HG03442 (cell line): ENCODE results near the gene ATM.
"Not testable (repeated sequence)": the region's sequence is repeated elsewhere in the genome, so short reads cannot be mapped to it uniquely, and the experiment has no call there.

Source experiments
- ATAC-seq: cut with Tn5 transposase; IDR thresholded peaks from one replicate; pipeline ENCODE4 v1.9.1; 2021; ENCODE audit warnings: mild to moderate bottlenecking, moderate library complexity; ENCODE audit not compliant: unreplicated experiment

Gene ATM

GRCh38 chr11:108221911-108222573 lies 825 bp upstream of the ATM start:
- peak; percentile 1 for ATAC-seq

DNA sequence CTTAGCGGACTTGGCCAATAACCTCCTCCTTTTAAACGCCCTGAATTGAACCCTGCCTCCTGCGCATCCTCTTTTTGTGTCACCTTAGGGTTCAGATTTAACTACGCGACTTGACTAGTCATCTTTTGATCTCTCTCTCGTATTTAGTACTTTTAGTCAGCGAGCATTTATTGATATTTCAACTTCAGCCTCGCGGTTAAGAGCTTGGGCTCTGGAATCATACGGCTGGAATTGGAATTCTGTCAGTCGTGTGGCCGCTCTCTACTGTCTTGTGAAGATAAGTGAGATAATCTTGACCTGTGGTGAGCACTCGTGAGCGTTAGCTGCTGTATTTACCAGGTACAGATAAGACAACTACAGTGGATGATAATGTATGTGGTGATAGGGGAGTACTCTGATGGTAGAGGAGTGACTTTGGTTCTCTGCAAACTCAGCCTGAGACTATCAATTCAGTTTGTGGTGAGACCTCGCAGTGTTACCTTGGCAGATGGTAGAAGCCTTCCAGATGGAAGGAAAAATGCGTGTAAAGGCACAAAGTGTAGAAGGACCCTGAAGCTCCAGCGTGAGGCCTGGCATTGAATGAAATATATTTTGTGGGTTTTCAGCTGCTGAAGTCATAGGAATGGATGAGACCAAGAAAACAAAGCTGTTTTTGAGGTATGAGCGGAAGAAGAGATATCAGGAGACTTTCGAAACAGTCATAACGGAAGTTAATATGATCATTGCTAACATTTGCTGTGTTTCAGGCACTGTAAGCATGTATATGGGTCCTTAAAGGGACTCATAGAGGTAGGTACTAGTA lies 682 bp downstream of the ATM start:
- peak; percentile 21 for ATAC-seq

DNA sequence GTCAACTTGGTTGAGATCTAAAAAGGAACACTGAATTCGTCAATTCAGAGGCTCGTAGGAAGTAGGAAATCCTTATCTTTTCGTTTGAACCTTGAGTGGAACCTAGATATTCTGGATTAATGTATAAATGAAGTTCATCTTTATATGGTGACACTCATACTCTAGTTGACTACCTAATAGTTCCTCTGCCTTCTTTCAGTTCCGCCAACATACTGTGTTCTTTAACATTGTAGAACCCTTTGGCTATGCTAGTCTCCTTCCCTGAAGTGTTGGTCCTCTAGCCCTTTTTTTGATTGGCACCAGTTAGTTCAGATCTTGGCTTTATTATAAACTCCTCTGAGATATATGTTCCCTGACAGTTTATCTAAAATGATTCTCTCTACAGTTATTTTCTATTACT lies 1.5 kb downstream of the ATM start:
- ATAC-seq: no peak

DNA sequence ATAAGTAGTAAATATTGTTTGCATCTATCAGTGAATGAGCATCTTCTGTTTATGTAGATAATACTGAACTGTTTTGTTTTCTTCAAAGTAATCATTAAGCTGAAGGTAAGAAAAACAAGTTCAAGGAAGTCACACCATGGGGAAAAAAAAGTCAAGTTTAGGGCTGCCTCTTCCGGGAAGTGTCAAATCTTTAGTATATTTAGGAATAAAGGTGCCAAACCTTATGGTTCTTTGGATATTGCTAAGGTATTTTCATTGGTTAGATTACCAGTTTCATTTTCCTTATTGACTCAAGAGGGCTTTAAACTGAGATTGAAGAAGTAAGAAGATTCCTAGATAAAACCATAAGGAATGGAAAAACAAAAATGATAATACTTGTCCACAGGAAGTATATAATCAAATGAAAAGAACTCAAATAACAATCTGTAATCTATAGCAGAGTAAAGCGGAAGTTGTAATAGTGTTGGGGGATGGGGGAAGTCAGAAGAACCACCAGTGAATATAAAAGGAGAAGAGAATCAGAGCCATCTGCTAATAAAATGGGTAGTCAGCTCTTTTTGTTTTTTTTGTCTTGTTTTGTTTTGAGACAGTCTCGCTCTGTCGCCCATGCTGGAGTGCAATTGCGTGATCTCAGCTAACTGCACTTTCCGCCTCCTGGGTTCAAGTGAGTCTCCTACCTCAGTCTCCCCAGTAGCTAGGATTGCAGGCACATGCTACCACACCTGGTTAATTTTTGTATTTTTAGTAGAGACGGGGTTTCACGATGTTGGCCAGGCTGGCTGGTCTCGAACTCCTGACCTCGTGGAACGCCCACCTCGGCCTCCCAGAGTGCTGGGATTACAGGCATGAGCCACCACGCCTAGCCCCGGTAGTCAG lies 2.3 kb downstream of the ATM start:
- ATAC-seq: no peak

- ATAC-seq: no peak
Observed at GRCh38 chr11:108226036-108226435, 3.2 kb downstream of the ATM start.

GRCh38 chr11:108228251-108228650 lies 5.4 kb downstream of the ATM start:
- ATAC-seq: no peak

DNA sequence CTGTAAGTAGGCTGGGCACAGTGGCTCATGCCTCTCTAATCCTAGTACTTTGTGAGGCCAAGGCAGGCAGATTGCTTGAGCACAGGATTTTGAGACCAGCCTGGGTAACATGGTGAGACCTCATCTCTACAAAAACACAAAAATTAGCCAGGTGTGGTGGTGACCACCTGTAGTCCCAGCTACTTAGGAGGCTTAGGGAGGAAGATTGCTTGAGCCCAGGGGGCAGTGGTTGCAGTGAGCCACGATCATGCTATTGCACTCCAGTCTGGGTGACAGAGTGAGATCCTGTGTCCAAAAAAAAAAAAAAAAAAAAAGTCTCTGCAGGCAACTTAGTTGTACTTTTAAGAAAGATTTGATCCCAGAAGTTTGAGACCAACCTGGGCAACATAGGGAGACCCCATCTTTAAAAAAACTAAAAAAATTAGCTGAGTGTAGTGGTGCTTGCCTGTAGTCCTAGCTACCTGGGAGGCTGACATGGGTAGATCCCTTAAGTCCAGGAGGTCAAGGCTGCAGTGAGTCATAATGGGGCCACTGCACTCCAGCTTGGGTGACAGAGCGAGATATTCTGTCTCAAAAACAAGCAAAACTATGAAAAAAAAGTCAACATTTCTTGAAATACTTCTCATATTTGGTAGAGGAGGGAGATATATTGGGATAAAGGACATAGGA lies 10.5 kb downstream of the ATM start:
- ATAC-seq: no peak

- no peak for ATAC-seq
Observed at GRCh38 chr11:108235192-108235591, 12.3 kb downstream of the ATM start.

- ATAC-seq: no peak
Observed at GRCh38 chr11:108235633-108236032, 12.8 kb downstream of the ATM start.

DNA sequence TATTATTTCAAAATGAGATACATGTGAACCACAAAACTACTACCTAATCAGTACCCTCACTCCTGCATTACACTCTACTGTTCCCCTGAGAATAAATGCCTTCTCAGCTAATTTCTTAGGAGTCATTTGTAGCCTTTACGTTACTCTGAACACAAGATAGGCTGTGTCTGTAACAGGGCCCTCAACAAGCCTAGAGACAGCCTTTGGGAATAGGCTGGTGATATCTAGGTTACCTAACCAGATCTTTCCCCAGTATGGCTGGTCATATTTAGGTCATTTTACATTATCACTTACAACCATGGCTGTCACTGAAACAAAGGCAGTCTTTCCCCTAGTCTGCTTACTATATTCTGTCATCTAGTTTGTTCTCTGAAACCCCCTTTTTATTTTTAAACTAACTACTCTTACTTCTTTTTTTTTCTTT lies 14.2 kb downstream of the ATM start:
- peak; percentile 40 for ATAC-seq

- ATAC-seq: no peak
Observed at GRCh38 chr11:108239076-108239475, 16.2 kb downstream of the ATM start.

- ATAC-seq: no peak
Observed at GRCh38 chr11:108241330-108242037, 18.6 kb downstream of the ATM start.

DNA sequence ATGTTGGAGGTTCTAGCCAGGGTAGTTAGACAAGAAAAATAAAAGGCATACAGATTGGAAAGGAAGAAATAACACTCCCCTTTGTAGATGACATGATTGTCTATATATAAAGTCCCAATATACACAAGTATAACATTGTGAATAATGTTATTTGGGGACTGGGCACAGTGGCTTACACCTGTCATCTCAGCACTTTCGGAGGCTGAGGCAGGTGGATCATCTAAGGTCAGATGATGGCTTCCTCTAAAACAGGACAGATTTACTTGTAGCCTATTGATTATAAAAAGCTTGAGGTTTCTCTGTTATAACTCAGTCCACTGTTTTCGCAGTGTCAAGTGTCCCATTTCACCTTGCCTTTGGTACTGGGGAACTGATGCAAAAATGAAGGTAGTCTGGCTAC lies 19.6 kb downstream of the ATM start:
- no peak for ATAC-seq

DNA sequence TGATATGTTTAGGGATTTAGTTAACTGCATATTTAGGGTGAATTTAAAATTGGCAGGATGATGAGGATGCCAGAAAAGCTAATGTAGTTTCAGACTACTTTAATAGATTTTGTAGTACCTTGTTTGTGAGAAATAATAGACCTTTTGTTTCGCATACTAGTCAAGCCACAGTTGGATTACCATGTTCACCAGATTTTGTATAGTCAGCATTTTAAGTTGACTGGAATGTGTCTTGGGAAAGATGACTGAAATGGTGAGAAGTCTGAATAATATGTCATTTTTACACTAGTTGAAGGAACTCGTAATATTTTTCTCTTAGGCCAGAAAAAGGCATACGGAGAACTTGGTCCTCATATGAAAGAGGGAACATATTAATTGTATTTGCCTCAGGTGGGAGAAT lies 23.4 kb downstream of the ATM start:
- ATAC-seq: no peak

- ATAC-seq: no peak
Observed at GRCh38 chr11:108246885-108247284, 24.0 kb downstream of the ATM start.

DNA sequence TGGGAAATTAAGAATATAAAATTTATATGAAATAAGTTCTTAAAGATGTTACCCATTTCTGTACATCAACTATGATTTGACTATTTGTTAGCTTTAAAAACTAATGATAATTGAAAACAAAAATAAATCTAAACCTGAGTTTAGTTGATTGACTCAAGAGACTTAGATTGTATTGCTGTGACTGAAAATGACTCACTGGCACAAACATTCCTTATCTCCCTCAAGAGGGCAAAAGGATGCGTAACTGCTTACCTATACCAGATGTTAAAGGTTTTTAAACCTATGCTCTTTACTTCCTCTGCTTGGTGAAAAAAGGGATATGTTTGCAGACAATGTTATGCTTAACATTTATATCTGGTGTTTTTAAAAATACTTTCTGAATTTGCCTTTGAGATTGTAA lies 30.3 kb downstream of the ATM start:
- ATAC-seq: no peak

GRCh38 chr11:108269583-108269982 lies 46.7 kb downstream of the ATM start:
- no peak for ATAC-seq

DNA sequence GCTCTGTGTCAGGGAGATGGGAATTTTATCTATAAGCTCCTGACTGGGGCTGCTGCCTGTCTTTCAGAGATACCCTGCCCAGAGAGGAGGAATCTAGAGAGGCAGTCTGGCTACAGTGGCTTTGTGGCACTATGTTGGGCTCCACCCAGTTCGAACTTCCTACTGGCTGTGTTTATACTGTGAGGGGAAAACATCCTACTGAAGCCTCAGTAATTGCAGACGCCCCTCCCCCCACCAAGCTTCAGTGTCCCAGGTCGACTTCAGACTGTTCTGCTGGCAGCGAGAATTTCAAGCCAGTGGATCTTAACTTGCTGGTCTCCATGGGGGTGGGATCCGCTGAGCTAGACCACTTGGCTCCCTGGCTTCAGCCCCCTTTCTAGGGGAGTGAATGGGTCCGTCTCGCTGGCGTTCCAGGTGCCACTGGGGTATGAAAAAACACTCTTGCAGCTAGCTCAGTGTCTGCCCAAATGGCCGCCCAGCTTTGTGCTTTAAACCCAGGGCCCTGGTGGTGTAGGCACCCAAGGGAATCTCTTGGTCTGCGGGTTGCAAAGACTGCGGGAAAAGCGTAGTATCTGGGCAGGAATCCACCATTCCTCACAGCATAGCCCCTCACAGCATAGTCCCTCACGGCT lies 54.2 kb downstream of the ATM start:
- ATAC-seq: not testable (repeated sequence)

GRCh38 chr11:108278546-108278945 lies 55.7 kb downstream of the ATM start:
- no peak for ATAC-seq

GRCh38 chr11:108278954-108279353 lies 56.1 kb downstream of the ATM start:
- ATAC-seq: no peak
